ENCODE measurements around the gene ZNF680.
"Not testable (repeated sequence)": the region's sequence is repeated elsewhere in the genome, so short reads cannot be mapped to it uniquely, and the experiment has no call there.

DNA sequence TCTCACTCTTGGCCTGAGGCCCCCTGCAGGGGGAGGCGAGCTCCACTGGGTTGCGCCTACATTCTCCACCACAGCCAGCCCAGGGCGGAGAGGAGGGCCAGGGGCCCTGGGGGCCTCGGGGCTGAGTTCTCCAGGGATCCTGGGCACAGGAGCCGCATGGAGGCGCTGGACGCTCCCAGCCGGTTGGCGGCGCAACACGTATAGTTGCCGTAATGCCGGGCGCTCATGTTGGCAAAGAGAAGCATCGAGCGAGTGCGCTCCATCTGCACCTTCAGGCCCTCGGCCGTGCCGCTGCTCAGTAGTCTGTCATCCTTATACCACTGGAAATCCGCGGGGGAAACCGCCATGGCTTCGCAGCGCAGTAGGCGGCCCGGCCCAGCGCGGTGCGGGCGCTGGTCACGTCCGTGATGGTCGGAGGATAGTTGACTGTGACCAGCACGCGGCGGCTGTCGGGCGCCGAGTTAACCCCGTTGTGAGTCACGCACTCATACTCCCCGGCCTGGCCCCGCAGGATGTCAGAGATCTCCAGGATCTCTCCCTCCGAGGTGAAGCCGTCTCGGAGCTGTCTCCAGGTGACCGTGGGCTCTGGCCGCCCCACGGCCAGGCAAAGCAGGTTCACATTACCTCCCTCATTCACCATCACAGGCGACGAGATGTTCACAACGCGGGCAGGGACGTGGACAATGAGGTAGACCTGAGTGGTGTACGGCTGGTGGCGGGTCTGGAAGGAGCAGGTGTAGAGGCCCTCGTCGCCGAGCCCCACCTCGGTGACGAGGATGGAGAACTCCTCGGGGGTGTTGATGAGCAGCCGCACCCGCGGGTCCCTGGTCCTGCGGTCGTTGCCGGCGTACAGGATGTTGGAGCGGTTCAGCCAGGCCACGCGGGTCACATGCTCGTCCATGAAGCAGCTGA, 6.8 kb upstream of the ZNF680 start:
- not testable (repeated sequence) for TF ChIP-seq POLR2A, TAF1, POLR2AphosphoS5, SPI1 (IDR thresholded peaks at IDR 0.05; ENCODE audit: low read depth, low read length)
